ENCODE measurements around the gene NAA15.
A peak's percentile ranks its signal among the peaks of the same experiment; 100 is the strongest.

NAA15 gene

DNA sequence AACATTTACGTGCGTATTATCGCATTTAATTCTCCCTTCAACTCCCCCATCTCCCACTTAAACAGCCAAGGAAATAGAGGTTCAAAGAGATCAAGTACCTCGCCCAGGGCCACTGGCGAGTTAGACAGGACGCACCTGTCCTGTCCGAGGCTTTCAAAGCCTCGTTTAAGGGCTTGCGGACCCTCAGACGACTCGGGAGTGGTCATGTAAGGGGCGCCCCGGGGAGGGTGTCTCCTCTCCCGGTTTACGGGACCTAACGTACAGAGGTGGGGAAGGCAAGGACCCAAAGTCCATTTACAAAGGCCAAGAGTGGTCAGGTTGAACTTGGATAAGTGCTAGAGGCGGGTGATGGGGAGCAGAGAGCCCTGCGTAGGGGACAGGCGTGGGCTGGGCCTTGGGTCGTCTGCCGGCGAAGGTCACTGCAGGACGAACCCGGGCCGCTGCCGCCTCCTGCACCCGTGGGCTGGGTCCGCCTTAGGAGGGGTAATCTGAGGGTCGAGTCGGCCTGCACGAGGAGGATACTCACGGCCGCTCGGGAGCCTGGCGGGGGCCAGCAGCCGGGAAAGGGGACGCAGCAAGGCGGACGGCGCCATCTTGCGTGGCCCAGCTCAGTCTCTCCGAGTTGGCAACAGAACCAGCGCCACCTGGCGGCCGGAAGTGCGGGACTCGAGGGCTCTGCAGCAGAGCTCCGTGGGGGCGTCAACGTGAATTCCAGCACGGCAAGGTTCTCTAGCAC is 5.9 kb upstream of the NAA15 start:
- peak; percentile 85 for DNase-seq (ENCODE audit: low read depth)
- peak overlapping the region; percentile 85 for H3K4me3 ChIP-seq (ENCODE audit: low read depth, low read length)
- TF ChIP-seq CTCF (IDR thresholded peaks at IDR 0.05; ENCODE audit: low read depth, low read length, missing control alignments) = peak; percentile 92
- in situ Hi-C loops (cut with HindIII; ENCODE audit: low sequenced_read_pairs) = no loop called here

DNA sequence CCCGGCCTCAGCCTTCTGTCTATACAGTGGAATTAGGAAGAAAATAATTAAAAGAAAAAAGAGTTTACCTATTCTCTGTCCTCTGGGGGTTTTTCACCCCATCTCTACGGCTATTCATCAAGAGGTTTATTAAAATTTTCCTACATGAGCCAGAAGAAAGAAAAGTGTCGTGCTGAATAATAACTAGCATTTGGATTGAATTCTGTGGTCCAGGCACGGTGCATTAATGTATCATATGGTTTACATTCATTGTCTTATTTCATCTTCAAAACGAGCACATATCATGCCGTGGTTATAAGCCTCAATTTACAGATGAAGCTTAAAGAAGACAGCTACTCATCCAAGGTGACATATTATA is 5.4 kb upstream of the NAA15 start:
- no peak for TF ChIP-seq CTCF (IDR thresholded peaks at IDR 0.05; ENCODE audit: low read depth, low read length, missing control alignments)
- no peak for DNase-seq (ENCODE audit: low read depth)
- peak overlapping the region; percentile 85 for H3K4me3 ChIP-seq (ENCODE audit: low read depth, low read length)
- in situ Hi-C loops (cut with HindIII; ENCODE audit: low sequenced_read_pairs) = no loop called here

DNA sequence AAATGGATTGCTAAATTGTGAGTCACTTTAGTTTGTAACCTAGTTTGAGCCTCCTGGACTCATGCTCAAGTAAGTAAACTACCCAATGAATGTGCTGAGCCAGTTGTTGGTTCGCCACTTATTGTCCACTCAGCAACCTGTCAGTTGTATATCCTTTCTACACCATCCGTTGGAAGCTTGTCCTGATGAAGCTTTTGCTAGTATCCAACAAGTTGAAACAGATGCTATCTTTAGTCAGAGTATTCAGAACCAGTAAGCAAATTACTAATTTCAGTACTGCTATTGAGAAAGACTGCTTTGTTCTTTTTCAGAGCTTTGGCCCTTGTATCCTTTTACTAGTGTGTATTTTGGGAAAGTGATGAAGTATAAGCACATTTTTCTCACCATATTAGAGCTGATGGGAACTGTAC is 4.3 kb upstream of the NAA15 start:
- no peak overlapping the region for H3K4me3 ChIP-seq (ENCODE audit: low read depth, low read length)
- no peak for TF ChIP-seq CTCF (IDR thresholded peaks at IDR 0.05; ENCODE audit: low read depth, low read length, missing control alignments)
- in situ Hi-C loops (cut with HindIII; ENCODE audit: low sequenced_read_pairs) = no loop called here
- no peak for DNase-seq (ENCODE audit: low read depth)

DNA sequence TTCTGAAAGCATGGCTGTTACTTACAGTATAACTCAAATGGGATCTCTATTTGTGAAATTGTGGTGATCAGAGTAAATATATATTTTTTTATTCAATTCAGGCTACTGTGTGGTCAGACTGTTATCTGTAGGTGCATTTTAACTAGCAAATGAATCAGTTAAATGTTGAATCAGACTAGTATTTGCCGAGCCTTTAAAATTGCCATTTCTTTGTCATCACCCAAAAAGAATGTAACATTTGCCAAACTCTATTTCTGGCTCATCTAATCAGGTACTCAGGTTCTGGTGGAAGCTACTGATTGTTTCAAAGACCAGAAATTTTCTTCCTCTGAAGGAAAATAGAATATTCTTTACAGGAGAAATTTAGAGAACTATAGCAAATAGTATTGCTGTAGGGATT is 1.8 kb upstream of the NAA15 start:
- no peak for DNase-seq (ENCODE audit: low read depth)
- no peak for TF ChIP-seq CTCF (IDR thresholded peaks at IDR 0.05; ENCODE audit: low read depth, low read length, missing control alignments)
- peak overlapping the region; percentile 9 for H3K4me3 ChIP-seq (ENCODE audit: low read depth, low read length)
- in situ Hi-C loops (cut with HindIII; ENCODE audit: low sequenced_read_pairs) = no loop called here

DNA sequence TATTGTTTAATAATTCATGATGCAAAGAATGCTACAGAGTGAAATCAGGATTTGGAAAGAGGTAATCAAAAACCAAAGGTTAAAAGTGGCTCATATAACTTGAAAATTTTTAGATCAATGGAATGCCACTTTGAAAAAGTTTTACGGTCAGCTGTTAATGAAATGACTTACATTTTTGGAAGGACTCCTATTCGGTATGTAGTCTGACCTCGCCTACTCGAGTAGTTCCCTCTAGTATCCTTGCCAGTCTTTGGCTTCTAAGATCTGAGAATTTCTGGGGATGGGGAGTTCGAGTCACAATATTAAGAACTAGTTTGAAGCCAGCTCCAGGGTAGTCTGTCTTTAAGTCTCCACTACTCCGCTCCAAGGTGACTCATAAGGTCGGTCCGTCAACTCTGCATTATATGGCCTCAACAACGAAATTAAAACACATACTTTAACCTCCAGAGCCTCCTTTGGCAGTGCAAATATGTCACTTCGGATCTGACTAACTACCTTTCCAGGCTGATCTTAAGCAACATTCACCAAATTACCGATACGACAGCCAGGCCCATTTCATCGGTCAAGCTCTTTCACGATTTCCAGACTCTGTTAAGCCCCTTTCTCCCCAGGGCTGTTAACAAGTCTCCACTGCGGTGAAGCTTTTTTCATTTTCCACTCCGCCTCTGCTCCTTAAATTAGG is 733 bp upstream of the NAA15 start:
- no peak for TF ChIP-seq CTCF (IDR thresholded peaks at IDR 0.05; ENCODE audit: low read depth, low read length, missing control alignments)
- in situ Hi-C loops (cut with HindIII; ENCODE audit: low sequenced_read_pairs) = loop anchor here (5.0 kb wide), 1 partner anchor 78 kb away; no protein-coding TSS in a partner anchor
- peak overlapping the region; percentile 69 for H3K4me3 ChIP-seq (ENCODE audit: low read depth, low read length)
- no peak for DNase-seq (ENCODE audit: low read depth)

DNA sequence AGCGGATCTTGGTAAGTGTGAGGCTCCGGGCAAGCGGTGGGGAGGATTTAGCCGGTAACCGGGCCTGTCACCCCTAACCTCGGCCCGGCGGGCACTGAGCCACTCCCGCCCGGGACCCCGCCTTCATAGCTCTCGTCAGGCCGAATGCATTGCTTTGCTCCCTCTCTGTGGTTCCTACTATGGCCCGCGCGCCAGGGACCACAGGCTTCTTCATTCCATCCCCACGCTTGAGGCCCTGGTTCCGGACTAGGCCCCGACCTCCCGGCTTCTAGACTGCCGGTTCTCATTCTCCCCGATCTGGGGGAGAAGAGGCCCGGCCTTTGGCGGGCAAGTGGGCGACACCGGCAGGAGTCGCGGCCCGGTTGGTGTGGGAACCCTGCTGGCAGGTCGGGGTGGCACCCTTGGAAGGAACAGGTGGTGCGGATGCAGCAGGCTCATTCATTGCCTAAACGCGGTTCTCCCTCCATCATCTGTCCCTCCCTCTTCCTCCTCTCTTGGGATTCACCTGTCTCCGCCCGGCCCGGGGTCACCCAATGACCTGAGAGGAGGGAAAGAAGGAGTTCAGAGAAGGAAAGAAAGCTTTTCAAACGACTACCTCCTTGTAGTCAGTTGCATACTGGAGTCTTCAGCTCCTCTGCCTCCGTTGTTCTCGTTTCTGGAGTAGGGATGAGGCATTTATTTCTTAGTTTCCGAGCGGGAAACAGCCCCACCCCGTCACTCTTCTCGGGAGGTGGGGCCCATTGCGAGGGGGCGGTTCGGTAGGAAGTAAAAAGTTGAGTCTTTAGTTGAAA is 711 bp downstream of the NAA15 start, which contains the start of gene NDUFC1:
Gene NDUFC1 (minus strand): TSS at position 657 of the 791 bp plus-strand sequence. CDS start 6,679 bp downstream, outside the sequence.
- peak within 1 kb of the TSS; percentile 69 for H3K4me3 ChIP-seq (ENCODE audit: low read depth, low read length)
- in situ Hi-C loops (cut with HindIII; ENCODE audit: low sequenced_read_pairs) = loop anchor here (5.0 kb wide), 1 partner anchor 80 kb away; no protein-coding TSS in a partner anchor
- no peak for TF ChIP-seq CTCF (IDR thresholded peaks at IDR 0.05; ENCODE audit: low read depth, low read length, missing control alignments)
- no peak for DNase-seq (ENCODE audit: low read depth)
